ENCODE data around the gene CLEC3B.

- TF ChIP-seq CTCF (IDR thresholded peaks at IDR 0.05) (peak in 3 of 6 experiments; percentile 10 to 33 (median 16)), EP300 (IDR thresholded peaks at IDR 0.05) (no peak), POLR2A (IDR thresholded peaks at IDR 0.05) (no peak), POLR2AphosphoS5 (IDR thresholded peaks at IDR 0.05) (no peak)
Observed at GRCh38 chr3:44988073-44988472, 38.0 kb upstream of the CLEC3B start.
